ENCODE results near the gene DNAJC3. TPM values are rescaled to one million over a fixed set of nuclear protein-coding genes. Genes with fewer than 3 reads are reported as not detected.

Gene DNAJC3
- total and polyA plus RNA-seq, 2 of the 13 experiments (the other 11 are each of a cell fraction or from before 2014, with no cell fraction given) = 10.4 to 48.2 TPM

DNA sequence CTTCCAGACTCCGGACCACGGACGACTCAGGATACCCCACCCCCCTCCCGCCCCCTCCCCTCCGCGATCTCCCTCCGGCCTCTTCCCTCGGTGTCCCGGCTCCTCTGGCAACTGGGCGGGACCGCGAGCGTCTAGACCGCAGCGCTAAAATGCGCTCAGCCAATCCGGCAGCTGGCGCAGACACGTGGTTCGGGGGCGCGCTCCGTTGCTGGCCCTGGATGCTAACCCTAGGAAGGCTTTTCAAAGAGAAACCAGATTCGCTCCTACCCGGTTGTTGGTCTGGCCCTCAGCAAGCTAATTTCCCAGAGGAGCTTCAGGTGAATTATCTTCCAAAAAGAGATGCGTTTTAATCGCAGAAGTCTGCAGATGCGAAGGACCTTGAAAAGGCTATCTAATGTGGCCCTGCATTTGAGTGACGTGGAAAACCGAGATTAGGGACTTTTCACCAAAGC, 32.3 kb upstream of the DNAJC3 start, which contains the start of gene DZIP1 (continued):
- TF ChIP-seq REST (IDR thresholded peaks at IDR 0.05; ENCODE audit: borderline replicate concordance in 1 of 2, low read depth in 1 of 2, low read length in 2 of 2) (no peak), TOE1 (CRISPR knock-in tag; IDR thresholded peaks at IDR 0.05) (no peak), ZNF547 (CRISPR knock-in tag; IDR thresholded peaks at IDR 0.05) (no peak), MTF2 (CRISPR knock-in tag; IDR thresholded peaks at IDR 0.05; ENCODE audit: borderline replicate concordance) (no peak), KLF13 (CRISPR knock-in tag; IDR thresholded peaks at IDR 0.05) (no peak), SALL2 (CRISPR knock-in tag; IDR thresholded peaks at IDR 0.05) (no peak), CEBPG (CRISPR knock-in tag; IDR thresholded peaks at IDR 0.05) (no peak), ZNF646 (CRISPR knock-in tag; IDR thresholded peaks at IDR 0.05) (no peak), BHLHE40 (IDR thresholded peaks at IDR 0.05; ENCODE audit: low read length) (no peak), ZC3H13 (CRISPR knock-in tag; IDR thresholded peaks at IDR 0.05) (no peak), ZNF605 (CRISPR knock-in tag; IDR thresholded peaks at IDR 0.05) (no peak; the same call in 1 of the 2 replicates), EHMT2 (IDR thresholded peaks at IDR 0.05; ENCODE audit: borderline replicate concordance, low read depth, low read length) (no peak), ZNF280D (CRISPR knock-in tag; IDR thresholded peaks at IDR 0.05) (no peak), HNF4A (CRISPR knock-in tag; IDR thresholded peaks at IDR 0.05) (no peak)
- TF ChIP-seq, protein P1, sequence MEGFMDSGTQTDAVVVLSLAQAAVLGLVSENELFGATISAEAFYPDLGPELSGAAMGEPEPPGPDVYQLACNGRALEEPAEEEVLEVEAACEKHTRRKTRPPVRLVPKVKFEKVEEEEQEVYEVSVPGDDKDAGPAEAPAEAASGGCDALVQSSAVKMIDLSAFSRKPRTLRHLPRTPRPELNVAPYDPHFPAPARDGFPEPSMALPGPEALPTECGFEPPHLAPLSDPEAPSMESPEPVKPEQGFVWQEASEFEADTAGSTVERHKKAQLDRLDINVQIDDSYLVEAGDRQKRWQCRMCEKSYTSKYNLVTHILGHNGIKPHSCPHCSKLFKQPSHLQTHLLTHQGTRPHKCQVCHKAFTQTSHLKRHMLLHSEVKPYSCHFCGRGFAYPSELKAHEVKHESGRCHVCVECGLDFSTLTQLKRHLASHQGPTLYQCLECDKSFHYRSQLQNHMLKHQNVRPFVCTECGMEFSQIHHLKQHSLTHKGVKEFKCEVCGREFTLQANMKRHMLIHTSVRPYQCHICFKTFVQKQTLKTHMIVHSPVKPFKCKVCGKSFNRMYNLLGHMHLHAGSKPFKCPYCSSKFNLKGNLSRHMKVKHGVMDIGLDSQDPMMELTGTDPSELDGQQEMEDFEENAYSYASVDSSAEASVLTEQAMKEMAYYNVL (CRISPR knock-in tag; IDR thresholded peaks at IDR 0.05; ENCODE audit: borderline replicate concordance) = no peak
